Measurements from ENCODE around the gene BNIP2. TPM values are rescaled to one million over a fixed set of nuclear protein-coding genes. Genes with fewer than 3 reads are reported as not detected.

The BNIP2 gene
- total RNA-seq, 2 donors from 2014 or later = 66.3 to 70.5 TPM

Other genes with a start within 250 kb of the BNIP2 start
- not detected for gene GCNT3, start 77.5 kb downstream of the BNIP2 start, total RNA-seq
- gene GTF2A2, start 31.8 kb downstream of the BNIP2 start, total RNA-seq = 100 to 1,000 TPM; 109 to 150 TPM

Measured in natural killer cell treated with Interleukin-12 subunit alpha and Interleukin-12 subunit beta and Interleukin-15 and Interleukin-18, amount 100 ng/mL, for 72 hours (primary cell).